Neural cell (in vitro differentiated cells): Measurements from ENCODE around the gene NEDD1. TPM values are rescaled to one million over a fixed set of nuclear protein-coding genes. Genes with fewer than 3 reads are reported as not detected.

Source experiments
- H2AFZ ChIP-seq: fragments of 200-600, 300-800 bp; sonication (generic), shearing (Covaris generic); 2 replicates; pipeline ENCODE4 v1.6.0; 2014; ENCODE audit warnings: low read depth, mild to moderate bottlenecking, antibody characterized with exemption, low read length, moderate library complexity
- H3F3A ChIP-seq: fragments of 200-600 bp; shearing (Covaris generic); 2 replicates; pipeline ENCODE4 v1.6.1; 2016; ENCODE audit warnings: mild to moderate bottlenecking, moderate library complexity, mixed read lengths, antibody characterized with exemption, low read length; ENCODE audit not compliant: insufficient read depth, poor library complexity, severe bottlenecking
- H3K27ac ChIP-seq: fragments of 200-600, 300-800 bp; sonication (generic), shearing (Covaris generic); 2 replicates; pipeline ENCODE4 v1.5.1; 2014; ENCODE audit warnings: mild to moderate bottlenecking, low read length, moderate library complexity
- H3K27me3 ChIP-seq: fragments of 300-800, 200-600 bp; sonication (generic), shearing (Covaris generic); 2 replicates; pipeline ENCODE4 v1.6.0; 2014; ENCODE audit warnings: mild to moderate bottlenecking, low read depth, low read length, moderate library complexity; ENCODE audit not compliant: insufficient read depth
- H3K36me3 ChIP-seq: fragments of 300-800, 200-600 bp; sonication (generic), shearing (Covaris generic); 2 replicates; pipeline ENCODE4 v1.5.1; 2014; ENCODE audit warnings: mild to moderate bottlenecking, antibody characterized with exemption, low read length, moderate library complexity; ENCODE audit not compliant: insufficient read depth
- H3K4me2 ChIP-seq: fragments of 300-800, 200-600 bp; sonication (generic), shearing (Covaris generic); 2 replicates; pipeline ENCODE4 v1.6.0; 2014; ENCODE audit warnings: mild to moderate bottlenecking, low read length
- H3K4me3 ChIP-seq: fragments of 300-800, 200-600 bp; sonication (generic), shearing (Covaris generic); 2 replicates; pipeline ENCODE4 v1.5.1; 2014; ENCODE audit warnings: mild to moderate bottlenecking, low read length, moderate library complexity
- H3K79me2 ChIP-seq: fragments of 200-600 bp; shearing (Covaris generic); replicated peaks from 2 replicates; pipeline ENCODE4 v1.6.0; 2014; ENCODE audit warnings: mild to moderate bottlenecking, low read length, moderate library complexity; ENCODE audit not compliant: insufficient read depth
- H3K9ac ChIP-seq: fragments of 300-800, 200-600 bp; sonication (generic), shearing (Covaris generic); 2 replicates; pipeline ENCODE4 v1.6.1; 2016; ENCODE audit warnings: mild to moderate bottlenecking, low read length, mixed read lengths
- H3K9me2 ChIP-seq: fragments of 200-600 bp; shearing (Covaris generic); 2 replicates; pipeline ENCODE4 v1.6.1; 2016; ENCODE audit warnings: mild to moderate bottlenecking, low read length, mixed read lengths; ENCODE audit not compliant: insufficient read depth
- H3K9me3 ChIP-seq: fragments of 200-600, 300-800 bp; sonication (generic), shearing (Covaris generic); 2 replicates; pipeline ENCODE4 v1.6.1; 2016; ENCODE audit warnings: mild to moderate bottlenecking, mixed run types, low read length, moderate library complexity, mixed read lengths
- H4K20me1 ChIP-seq: fragments of 200-600 bp; shearing (Covaris generic); 2 replicates; pipeline ENCODE4 v1.6.1; 2016; ENCODE audit warnings: mild to moderate bottlenecking, mixed run types; ENCODE audit not compliant: insufficient read depth
- EP300 ChIP-seq: fragments of 450-650 bp; conservative IDR thresholded peaks from 2 replicates; pipeline ENCODE4 v1.6.1; 2014; ENCODE audit warnings: antibody characterized with exemption, mild to moderate bottlenecking, moderate library complexity; ENCODE audit not compliant: poor library complexity, severe bottlenecking
- EZH2 ChIP-seq: fragments of 200-600, 300-800 bp; shearing (Covaris generic), sonication (generic); IDR thresholded peaks from 2 replicates; pipeline ENCODE4 v1.6.1; 2014; ENCODE audit warnings: antibody characterized with exemption, low read length, borderline replicate concordance, mild to moderate bottlenecking; ENCODE audit not compliant: insufficient read depth, poor library complexity, severe bottlenecking
- MXI1 ChIP-seq: fragments of 450-650 bp; conservative IDR thresholded peaks from 2 replicates; pipeline ENCODE4 v1.6.1; 2014; ENCODE audit warnings: antibody characterized with exemption, mild to moderate bottlenecking; ENCODE audit not compliant: poor library complexity, severe bottlenecking
- POLR2AphosphoS5 ChIP-seq: IDR thresholded peaks from 2 replicates; pipeline ENCODE4 v1.6.1; 2012
- RAD21 ChIP-seq: fragments of 450-650 bp; conservative IDR thresholded peaks from 2 replicates; pipeline ENCODE4 v1.6.1; 2014; ENCODE audit warnings: antibody characterized with exemption, mild to moderate bottlenecking, moderate library complexity
- SMC3 ChIP-seq: fragments of 450-650 bp; conservative IDR thresholded peaks from 2 replicates; pipeline ENCODE4 v1.6.1; 2014; ENCODE audit warnings: antibody characterized with exemption, mild to moderate bottlenecking, moderate library complexity; ENCODE audit not compliant: poor library complexity
- TAF1 ChIP-seq: IDR thresholded peaks from 2 replicates; pipeline ENCODE4 v1.6.1; 2012; ENCODE audit warnings: low read depth
- polyA plus RNA-seq: library from polyadenylated mRNA; depleted of rRNA; stranded (reverse); fragments of >200 nt; gene quantifications from 2 replicates; pipeline ENCODE4 v1.2.3, GENCODE V29; 2014
- TF ChIP-seq, protein P1 (sequence below): IDR thresholded peaks from 2 replicates; pipeline ENCODE4 v1.6.1; 2012; ENCODE audit warnings: borderline replicate concordance
- TF ChIP-seq, protein P2 (sequence below): fragments of 450-650 bp; IDR thresholded peaks from 2 replicates; pipeline ENCODE4 v1.5.1; 2014; ENCODE audit warnings: antibody characterized with exemption, mild to moderate bottlenecking, moderate library complexity; ENCODE audit not compliant: poor library complexity, severe bottlenecking

NEDD1 gene
- polyA plus RNA-seq, 1 donor from 2014 or later: 3.8 TPM

DNA sequence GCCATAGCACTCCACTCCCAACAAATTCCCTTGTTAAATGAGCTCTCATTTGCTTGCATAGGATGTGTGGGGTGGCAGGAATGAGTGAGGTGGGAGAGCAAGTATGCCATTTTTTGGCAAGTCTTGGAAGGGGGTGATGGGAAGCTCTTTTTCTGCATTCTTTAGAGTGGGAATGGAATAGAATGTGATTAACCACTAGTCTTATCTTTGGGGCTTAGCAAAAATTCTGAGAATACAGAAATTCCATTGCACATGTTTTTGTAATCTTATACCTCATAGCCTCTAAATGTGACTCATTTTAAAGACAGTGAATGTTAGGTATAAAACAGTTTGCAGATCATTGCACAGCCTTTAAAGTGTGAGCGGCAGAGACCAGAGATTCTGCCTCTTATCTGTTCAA lies 28.4 kb upstream of the NEDD1 start:
- Histone ChIP-seq H2AFZ (no peak overlapping the region), H3K27me3 (no peaks in the 10 kb centered on the region), H3F3A (no peaks in the 10 kb centered on the region), H3K9me3 (no peaks in the 10 kb centered on the region), H3K9ac (no peak overlapping the region), H3K4me2 (no peak overlapping the region), H3K9me2 (no peaks in the 10 kb centered on the region), H3K27ac (no peak overlapping the region), H3K79me2 (no peaks in the 10 kb centered on the region), H4K20me1 (no peaks in the 10 kb centered on the region), H3K4me3 (no peak overlapping the region), H3K36me3 (no peaks in the 10 kb centered on the region)
- TF ChIP-seq EP300: no peak
- TF ChIP-seq EZH2: no peak
- TF ChIP-seq POLR2AphosphoS5: no peak
- no peak for TF ChIP-seq TAF1

DNA sequence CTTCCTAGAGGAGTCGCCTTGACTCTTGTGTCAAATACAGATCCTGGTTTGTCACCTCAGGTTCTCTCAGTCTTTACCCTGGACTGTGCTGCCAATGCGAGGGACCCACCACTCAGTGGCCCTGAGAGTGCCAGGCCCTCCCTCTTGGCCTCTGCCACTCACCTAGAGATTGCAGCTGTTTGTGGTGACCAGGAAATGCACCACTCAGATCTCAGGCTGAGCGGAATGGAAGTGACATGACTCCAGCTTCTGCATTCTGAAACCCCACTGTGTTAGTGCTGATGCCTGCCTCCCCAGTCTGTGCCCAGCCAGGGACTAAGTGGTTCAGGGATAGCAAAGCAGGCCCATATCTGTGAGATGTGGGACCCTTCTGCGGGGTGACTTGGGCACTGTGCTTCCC lies 27.8 kb upstream of the NEDD1 start:
- TF ChIP-seq SMC3 (no peak), TAF1 (no peak), EP300 (no peak), MXI1 (no peak), RAD21 (no peak)
- TF ChIP-seq, protein P1, sequence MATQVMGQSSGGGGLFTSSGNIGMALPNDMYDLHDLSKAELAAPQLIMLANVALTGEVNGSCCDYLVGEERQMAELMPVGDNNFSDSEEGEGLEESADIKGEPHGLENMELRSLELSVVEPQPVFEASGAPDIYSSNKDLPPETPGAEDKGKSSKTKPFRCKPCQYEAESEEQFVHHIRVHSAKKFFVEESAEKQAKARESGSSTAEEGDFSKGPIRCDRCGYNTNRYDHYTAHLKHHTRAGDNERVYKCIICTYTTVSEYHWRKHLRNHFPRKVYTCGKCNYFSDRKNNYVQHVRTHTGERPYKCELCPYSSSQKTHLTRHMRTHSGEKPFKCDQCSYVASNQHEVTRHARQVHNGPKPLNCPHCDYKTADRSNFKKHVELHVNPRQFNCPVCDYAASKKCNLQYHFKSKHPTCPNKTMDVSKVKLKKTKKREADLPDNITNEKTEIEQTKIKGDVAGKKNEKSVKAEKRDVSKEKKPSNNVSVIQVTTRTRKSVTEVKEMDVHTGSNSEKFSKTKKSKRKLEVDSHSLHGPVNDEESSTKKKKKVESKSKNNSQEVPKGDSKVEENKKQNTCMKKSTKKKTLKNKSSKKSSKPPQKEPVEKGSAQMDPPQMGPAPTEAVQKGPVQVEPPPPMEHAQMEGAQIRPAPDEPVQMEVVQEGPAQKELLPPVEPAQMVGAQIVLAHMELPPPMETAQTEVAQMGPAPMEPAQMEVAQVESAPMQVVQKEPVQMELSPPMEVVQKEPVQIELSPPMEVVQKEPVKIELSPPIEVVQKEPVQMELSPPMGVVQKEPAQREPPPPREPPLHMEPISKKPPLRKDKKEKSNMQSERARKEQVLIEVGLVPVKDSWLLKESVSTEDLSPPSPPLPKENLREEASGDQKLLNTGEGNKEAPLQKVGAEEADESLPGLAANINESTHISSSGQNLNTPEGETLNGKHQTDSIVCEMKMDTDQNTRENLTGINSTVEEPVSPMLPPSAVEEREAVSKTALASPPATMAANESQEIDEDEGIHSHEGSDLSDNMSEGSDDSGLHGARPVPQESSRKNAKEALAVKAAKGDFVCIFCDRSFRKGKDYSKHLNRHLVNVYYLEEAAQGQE: no peak
- H3K79me2 ChIP-seq: no peaks in the 10 kb centered on the region
- H3K27ac ChIP-seq: no peak overlapping the region
- H3K27me3 ChIP-seq: no peaks in the 10 kb centered on the region
- no peak overlapping the region for H2AFZ ChIP-seq
- H3K4me2 ChIP-seq: no peak overlapping the region
- H3K4me3 ChIP-seq: no peak overlapping the region
- H3K36me3 ChIP-seq: no peaks in the 10 kb centered on the region
- no peaks in the 10 kb centered on the region for H3K9me3 ChIP-seq
- H4K20me1 ChIP-seq: no peaks in the 10 kb centered on the region
- H3F3A ChIP-seq: no peaks in the 10 kb centered on the region
- no peak overlapping the region for H3K9ac ChIP-seq
- no peaks in the 10 kb centered on the region for H3K9me2 ChIP-seq

DNA sequence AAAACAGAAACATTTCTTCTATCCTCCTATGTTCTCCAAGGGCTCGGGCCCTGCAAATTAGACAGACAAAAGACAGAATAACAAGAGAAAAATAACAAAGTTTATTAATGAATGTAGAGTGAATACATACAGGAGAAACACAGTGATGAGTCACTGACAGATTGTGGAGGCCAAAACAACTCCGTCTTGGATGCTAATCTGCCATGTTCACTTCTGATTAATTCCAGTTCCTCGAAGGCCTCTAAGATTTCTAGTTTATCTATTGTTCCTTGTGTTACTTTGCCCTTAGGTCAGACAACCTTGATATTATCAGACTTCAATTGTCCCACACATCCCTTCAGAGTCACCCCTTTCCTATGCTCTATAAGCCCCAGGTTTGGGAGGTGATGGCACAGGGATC lies 26.8 kb upstream of the NEDD1 start:
- no peak overlapping the region for H3K27ac ChIP-seq
- TF ChIP-seq TAF1 (no peak), EP300 (no peak), EZH2 (no peak), MXI1 (no peak), RAD21 (no peak), POLR2AphosphoS5 (no peak), SMC3 (no peak)
- TF ChIP-seq, protein P2, sequence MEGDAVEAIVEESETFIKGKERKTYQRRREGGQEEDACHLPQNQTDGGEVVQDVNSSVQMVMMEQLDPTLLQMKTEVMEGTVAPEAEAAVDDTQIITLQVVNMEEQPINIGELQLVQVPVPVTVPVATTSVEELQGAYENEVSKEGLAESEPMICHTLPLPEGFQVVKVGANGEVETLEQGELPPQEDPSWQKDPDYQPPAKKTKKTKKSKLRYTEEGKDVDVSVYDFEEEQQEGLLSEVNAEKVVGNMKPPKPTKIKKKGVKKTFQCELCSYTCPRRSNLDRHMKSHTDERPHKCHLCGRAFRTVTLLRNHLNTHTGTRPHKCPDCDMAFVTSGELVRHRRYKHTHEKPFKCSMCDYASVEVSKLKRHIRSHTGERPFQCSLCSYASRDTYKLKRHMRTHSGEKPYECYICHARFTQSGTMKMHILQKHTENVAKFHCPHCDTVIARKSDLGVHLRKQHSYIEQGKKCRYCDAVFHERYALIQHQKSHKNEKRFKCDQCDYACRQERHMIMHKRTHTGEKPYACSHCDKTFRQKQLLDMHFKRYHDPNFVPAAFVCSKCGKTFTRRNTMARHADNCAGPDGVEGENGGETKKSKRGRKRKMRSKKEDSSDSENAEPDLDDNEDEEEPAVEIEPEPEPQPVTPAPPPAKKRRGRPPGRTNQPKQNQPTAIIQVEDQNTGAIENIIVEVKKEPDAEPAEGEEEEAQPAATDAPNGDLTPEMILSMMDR: no peak
- TF ChIP-seq, protein P1: no peak
- no peak overlapping the region for H2AFZ ChIP-seq
- no peaks in the 10 kb centered on the region for H3K27me3 ChIP-seq
- no peaks in the 10 kb centered on the region for H3F3A ChIP-seq
- no peaks in the 10 kb centered on the region for H3K36me3 ChIP-seq
- H4K20me1 ChIP-seq: no peaks in the 10 kb centered on the region
- no peaks in the 10 kb centered on the region for H3K79me2 ChIP-seq
- no peak overlapping the region for H3K4me2 ChIP-seq
- H3K9me3 ChIP-seq: no peaks in the 10 kb centered on the region
- no peak overlapping the region for H3K4me3 ChIP-seq
- no peaks in the 10 kb centered on the region for H3K9me2 ChIP-seq
- no peak overlapping the region for H3K9ac ChIP-seq
